RWPE2 (cell line): Measurements from ENCODE around the gene BNIP3.

ENCODE experiments used
- ATAC-seq: fragments of 200-7000 bp; cut with Tn5 transposase; 3 replicates; pipeline ENCODE4 v1.9.1; 2021; ENCODE audit warnings: low read depth
- DNase-seq: peaks from one replicate; pipeline ENCODE4 v3.0.0-alpha.2; 2020; ENCODE audit warnings: low spot score
- H3K27ac ChIP-seq: fragments of 450-650 bp; 2 replicates; pipeline ENCODE4 v1.5.1; 2017; ENCODE audit warnings: mild to moderate bottlenecking; ENCODE audit not compliant: poor library complexity, severe bottlenecking
- H3K27me3 ChIP-seq: fragments of 250-450 bp; sonication (Bioruptor Pico); 2 replicates; pipeline ENCODE4 v1.5.1; 2021; ENCODE audit warnings: mild to moderate bottlenecking, moderate library complexity; ENCODE audit not compliant: insufficient read depth, poor library complexity, severe bottlenecking
- H3K36me3 ChIP-seq: fragments of 250-450 bp; sonication (Bioruptor Pico); 2 replicates; pipeline ENCODE4 v1.5.1; 2020; ENCODE audit warnings: low read depth, mild to moderate bottlenecking, moderate library complexity
- H3K4me1 ChIP-seq: fragments of 250-450 bp; sonication (Bioruptor Pico); 2 replicates; pipeline ENCODE4 v1.5.1; 2021; ENCODE audit warnings: mild to moderate bottlenecking, moderate library complexity; ENCODE audit not compliant: insufficient read depth, poor library complexity, severe bottlenecking
- H3K4me3 ChIP-seq: fragments of 250-450 bp; sonication (Bioruptor Pico); 2 replicates; pipeline ENCODE4 v1.5.1; 2021; ENCODE audit warnings: mild to moderate bottlenecking, moderate library complexity; ENCODE audit not compliant: severe bottlenecking
- H3K9me3 ChIP-seq: fragments of 250-450 bp; sonication (Bioruptor Pico); 2 replicates; pipeline ENCODE4 v1.5.1; 2021; ENCODE audit warnings: mild to moderate bottlenecking, moderate library complexity; ENCODE audit not compliant: severe bottlenecking
- CTCF ChIP-seq: fragments of 450-650 bp; IDR thresholded peaks from one replicate; pipeline ENCODE4 v1.5.1; 2017; ENCODE audit warnings: mild to moderate bottlenecking, moderate library complexity; ENCODE audit not compliant: poor library complexity, severe bottlenecking

The BNIP3 gene

GRCh38 chr10:131998845-131999681 lies 17.3 kb upstream of the BNIP3 start:
- peaks cover 12% of the 10 kb centered on the region for H3K4me1 ChIP-seq
- no peak for TF ChIP-seq CTCF
- no peak overlapping the region for H3K4me3 ChIP-seq
- DNase-seq (no peak), ATAC-seq (no peak)
- H3K36me3 ChIP-seq: no peaks in the 10 kb centered on the region
- H3K27me3 ChIP-seq: no peaks in the 10 kb centered on the region
- H3K9me3 ChIP-seq: no peaks in the 10 kb centered on the region
- no peak overlapping the region for H3K27ac ChIP-seq

GRCh38 chr10:131998050-131998844 lies 16.5 kb upstream of the BNIP3 start:
- Histone ChIP-seq H3K27ac (peak overlapping the region; percentile 20), H3K36me3 (no peaks in the 10 kb centered on the region), H3K4me1 (peaks cover 12% of the 10 kb centered on the region), H3K9me3 (no peaks in the 10 kb centered on the region), H3K27me3 (no peaks in the 10 kb centered on the region), H3K4me3 (no peak overlapping the region)
- ATAC-seq: no peak
- no peak for TF ChIP-seq CTCF
- no peak for DNase-seq

GRCh38 chr10:131997366-131998049 lies 15.8 kb upstream of the BNIP3 start:
- no peak for TF ChIP-seq CTCF
- Histone ChIP-seq H3K4me3 (no peak overlapping the region), H3K27me3 (no peaks in the 10 kb centered on the region), H3K9me3 (no peaks in the 10 kb centered on the region), H3K4me1 (peaks cover 12% of the 10 kb centered on the region), H3K27ac (peak overlapping the region; percentile 20), H3K36me3 (no peaks in the 10 kb centered on the region)
- DNase-seq (no peak), ATAC-seq (peak; percentile 90)

GRCh38 chr10:131996466-131997365 lies 15.0 kb upstream of the BNIP3 start:
- ATAC-seq (no peak), DNase-seq (no peak)
- Histone ChIP-seq H3K27me3 (no peaks in the 10 kb centered on the region), H3K4me1 (peaks cover 12% of the 10 kb centered on the region), H3K27ac (no peak overlapping the region), H3K9me3 (no peaks in the 10 kb centered on the region), H3K36me3 (no peaks in the 10 kb centered on the region), H3K4me3 (no peak overlapping the region)
- no peak for TF ChIP-seq CTCF
